Astrocyte (in vitro differentiated cells and primary cell): ENCODE measurements around the gene FAM124A. TPM values are rescaled to one million over a fixed set of nuclear protein-coding genes. Genes with fewer than 3 reads are reported as not detected.

Experiments
- DNase-seq: peaks from one replicate; pipeline ENCODE4 v3.0.0-alpha.2; 2010; ENCODE audit warnings: low read depth
- FAIRE-seq: peaks from 2 replicates; lab custom pipeline; 2011; peaks lifted over from hg19 to GRCh38; lab: Jason Lieb, UNC
- H2AFZ ChIP-seq: 2 replicates; pipeline ENCODE4 v1.6.0; 2012; ENCODE audit warnings: low read depth, low read length, inconsistent platforms
- H3K27ac ChIP-seq: 2 replicates; pipeline ENCODE4 v1.5.1; 2011; ENCODE audit warnings: low read depth, low read length, inconsistent platforms
- H3K27me3 ChIP-seq: 2 replicates; pipeline ENCODE4 v1.6.0; 2011; ENCODE audit warnings: low read length, inconsistent platforms; ENCODE audit not compliant: insufficient read depth
- H3K36me3 ChIP-seq: 2 replicates; pipeline ENCODE4 v1.5.1; 2011; ENCODE audit warnings: low read length, inconsistent platforms; ENCODE audit not compliant: insufficient read depth
- H3K4me1 ChIP-seq: 2 replicates; pipeline ENCODE4 v1.5.1; 2011; ENCODE audit warnings: low read length, inconsistent platforms; ENCODE audit not compliant: insufficient read depth
- H3K4me2 ChIP-seq: 2 replicates; pipeline ENCODE4 v1.6.0; 2012; ENCODE audit warnings: low read length, inconsistent platforms
- H3K4me3 ChIP-seq: 2 replicates; pipeline ENCODE4 v1.5.1; 2011; ENCODE audit warnings: low read depth, mild to moderate bottlenecking, low read length, inconsistent platforms; ENCODE audit not compliant: insufficient read depth
- H3K79me2 ChIP-seq: 2 replicates; pipeline ENCODE4 v1.6.0; 2012; ENCODE audit warnings: mild to moderate bottlenecking, low read length, inconsistent platforms; ENCODE audit not compliant: insufficient read depth
- H3K9ac ChIP-seq: 2 replicates; pipeline ENCODE4 v1.6.0; 2012; ENCODE audit warnings: mild to moderate bottlenecking, low read length, inconsistent platforms
- H3K9me3 ChIP-seq: 2 replicates; pipeline ENCODE4 v1.5.1; 2012; ENCODE audit warnings: low read depth, mild to moderate bottlenecking, low read length, inconsistent platforms; ENCODE audit not compliant: insufficient read depth
- H4K20me1 ChIP-seq: 2 replicates; pipeline ENCODE4 v1.6.0; 2012; ENCODE audit warnings: low read length, inconsistent platforms; ENCODE audit not compliant: insufficient read depth
- H3K27ac Mint-ChIP-seq: one replicate; pipeline ENCODE4 v1.8.0; 2021; ENCODE audit warnings: mild to moderate bottlenecking, mixed read lengths; ENCODE audit not compliant: unreplicated experiment
- H3K27me3 Mint-ChIP-seq: one replicate; pipeline ENCODE4 v1.8.0; 2021; ENCODE audit warnings: low read depth, mixed read lengths; ENCODE audit not compliant: unreplicated experiment
- H3K36me3 Mint-ChIP-seq: one replicate; pipeline ENCODE4 v1.8.0; 2021; ENCODE audit warnings: low read depth, mixed read lengths; ENCODE audit not compliant: unreplicated experiment
- H3K4me1 Mint-ChIP-seq: one replicate; pipeline ENCODE4 v1.8.0; 2021; ENCODE audit warnings: low read depth, mixed read lengths; ENCODE audit not compliant: unreplicated experiment
- H3K4me3 Mint-ChIP-seq: one replicate; pipeline ENCODE4 v1.8.0; 2021; ENCODE audit warnings: mild to moderate bottlenecking, moderate library complexity, mixed read lengths; ENCODE audit not compliant: unreplicated experiment
- H3K9me3 Mint-ChIP-seq: one replicate; pipeline ENCODE4 v1.8.0; 2021; ENCODE audit warnings: mild to moderate bottlenecking, mixed read lengths; ENCODE audit not compliant: unreplicated experiment
- CTCF ChIP-seq: IDR thresholded peaks from 2 replicates; pipeline ENCODE4 v1.5.1; 2011; ENCODE audit warnings: low read depth, mild to moderate bottlenecking, inconsistent platforms, low read length, moderate library complexity; ENCODE audit not compliant: insufficient read depth
- EZH2 ChIP-seq: IDR thresholded peaks from 2 replicates; pipeline ENCODE4 v1.6.1; 2012; ENCODE audit warnings: mild to moderate bottlenecking, low read length, inconsistent platforms; ENCODE audit not compliant: insufficient read depth
- total RNA-seq: library from RNA; stranded (reverse); gene quantifications from 2 replicates; pipeline ENCODE4 v1.2.1, GENCODE V29; 2021

FAM124A gene
- total RNA-seq, 1 donor from 2014 or later: 1.1 TPM

- H3K27ac Mint-ChIP-seq: no peak overlapping the region
- no peak for FAIRE-seq
- no peaks in the 10 kb centered on the region for H3K79me2 ChIP-seq
These were observed 36.7 kb downstream of the FAM124A start for GRCh38 chr13:51258612-51259548.

DNA sequence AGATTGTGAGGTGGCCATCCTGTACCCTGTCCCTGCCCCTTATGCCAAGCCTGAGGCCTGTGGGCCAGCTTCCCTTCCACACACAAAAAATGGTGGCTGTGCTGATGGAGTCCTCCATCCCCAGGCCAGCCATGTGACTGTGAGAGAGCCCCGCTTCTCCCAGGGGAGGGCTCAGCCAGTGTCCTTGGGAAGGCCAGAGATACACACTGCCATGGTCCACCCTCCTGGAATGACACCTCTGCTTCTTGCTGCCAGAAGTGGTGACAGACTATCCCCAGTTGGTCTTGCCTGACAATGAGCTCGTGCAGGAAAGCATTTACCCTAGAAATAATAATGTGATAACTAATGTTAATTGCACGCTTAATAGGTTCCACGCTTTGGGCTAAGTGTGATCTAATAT lies 38.0 kb downstream of the FAM124A start:
- FAIRE-seq (no peak), DNase-seq (no peak)
- Histone ChIP-seq H3K9me3 (no peaks in the 10 kb centered on the region), H2AFZ (no peak overlapping the region), H3K4me1 (no peaks in the 10 kb centered on the region), H3K4me3 (no peak overlapping the region), H3K27ac (no peak overlapping the region), H3K9ac (no peak overlapping the region), H3K79me2 (no peaks in the 10 kb centered on the region), H4K20me1 (no peaks in the 10 kb centered on the region), H3K36me3 (no peaks in the 10 kb centered on the region), H3K27me3 (peaks cover 2% of the 10 kb centered on the region), H3K4me2 (no peak overlapping the region)
- Mint-ChIP-seq H3K4me1 (no peaks in the 10 kb centered on the region), H3K9me3 (no peaks in the 10 kb centered on the region), H3K36me3 (no peaks in the 10 kb centered on the region), H3K4me3 (no peak overlapping the region), H3K27me3 (no peaks in the 10 kb centered on the region), H3K27ac (no peak overlapping the region)
- TF ChIP-seq CTCF (no peak), EZH2 (no peak)

More at GRCh38 chr13:51258612-51259548, 36.7 kb downstream of the FAM124A start:
- H3K4me3 Mint-ChIP-seq: no peak overlapping the region
- Histone ChIP-seq H3K27me3 (no peaks in the 10 kb centered on the region), H3K4me1 (no peaks in the 10 kb centered on the region), H3K4me2 (no peak overlapping the region), H3K27ac (no peak overlapping the region), H3K36me3 (no peaks in the 10 kb centered on the region), H3K9me3 (no peaks in the 10 kb centered on the region), H4K20me1 (no peaks in the 10 kb centered on the region), H2AFZ (no peak overlapping the region), H3K9ac (no peak overlapping the region), H3K4me3 (no peak overlapping the region)
- no peaks in the 10 kb centered on the region for H3K9me3 Mint-ChIP-seq
- TF ChIP-seq EZH2: no peak
- TF ChIP-seq CTCF: no peak
- DNase-seq: no peak
- no peaks in the 10 kb centered on the region for H3K36me3 Mint-ChIP-seq
- no peaks in the 10 kb centered on the region for H3K27me3 Mint-ChIP-seq
- no peaks in the 10 kb centered on the region for H3K4me1 Mint-ChIP-seq

GRCh38 chr13:51261610-51262249 lies 39.5 kb downstream of the FAM124A start:
- Histone ChIP-seq H3K4me1 (no peaks in the 10 kb centered on the region), H3K4me3 (no peak overlapping the region), H3K9ac (no peak overlapping the region), H3K9me3 (no peaks in the 10 kb centered on the region), H3K79me2 (no peaks in the 10 kb centered on the region), H2AFZ (no peak overlapping the region), H3K27ac (no peak overlapping the region), H4K20me1 (no peaks in the 10 kb centered on the region), H3K36me3 (no peaks in the 10 kb centered on the region), H3K27me3 (peaks cover 2% of the 10 kb centered on the region), H3K4me2 (no peak overlapping the region)
- no peak for FAIRE-seq
- H3K4me1 Mint-ChIP-seq: no peaks in the 10 kb centered on the region
- TF ChIP-seq CTCF (no peak), EZH2 (no peak)
- H3K4me3 Mint-ChIP-seq: no peak overlapping the region
- no peak for DNase-seq
- no peaks in the 10 kb centered on the region for H3K36me3 Mint-ChIP-seq
- no peak overlapping the region for H3K27ac Mint-ChIP-seq
- no peaks in the 10 kb centered on the region for H3K27me3 Mint-ChIP-seq
- H3K9me3 Mint-ChIP-seq: no peaks in the 10 kb centered on the region
